Effector CD4-positive, alpha-beta T cell (primary cell): ENCODE measurements around the gene ARHGAP24.
"Not testable (repeated sequence)": the region's sequence is repeated elsewhere in the genome, so short reads cannot be mapped to it uniquely, and the experiment has no call there.

Experiments
- DNase-seq: peaks from one replicate; pipeline ENCODE4 v3.0.0-alpha.2; 2020

Gene ARHGAP24

DNA sequence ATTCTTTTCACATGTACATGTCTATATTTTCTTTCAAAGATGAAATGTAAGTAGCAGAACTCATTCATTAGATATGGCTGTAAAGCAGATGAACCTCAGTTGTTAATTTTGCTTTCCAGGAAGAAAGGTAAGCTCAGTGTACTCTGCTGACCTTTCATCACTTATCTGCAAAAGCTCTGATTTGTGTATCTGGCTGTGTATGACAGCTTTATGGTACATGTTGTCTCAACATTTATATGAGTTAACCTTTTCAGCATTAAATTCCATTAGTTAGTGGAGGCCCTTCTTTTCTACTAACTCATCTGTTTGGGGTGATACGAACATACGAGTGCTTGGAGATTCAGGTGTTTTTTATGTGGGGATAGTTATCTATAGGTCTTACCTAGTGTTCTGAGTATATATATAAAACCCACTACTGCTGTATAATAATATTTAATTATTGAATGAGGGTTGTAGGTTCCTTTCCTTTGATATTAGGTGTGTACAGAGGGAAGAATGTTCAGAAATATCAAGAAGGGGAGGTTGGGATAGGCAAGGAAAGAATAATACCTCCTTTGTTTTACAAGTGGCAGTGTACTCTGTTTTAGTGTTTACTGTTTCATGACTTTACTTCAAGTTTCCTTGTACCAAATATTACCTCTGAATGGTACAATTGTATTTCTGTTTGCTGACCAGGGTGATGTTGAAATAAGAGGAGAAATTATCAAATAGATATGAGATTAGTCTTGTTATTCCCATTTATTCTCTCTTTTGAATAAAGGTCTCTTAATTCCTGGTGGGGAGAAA, 395.5 kb downstream of the ARHGAP24 start:
- DNase-seq, result no peak

GRCh38 chr4:85873566-85873965, 398.6 kb downstream of the ARHGAP24 start:
- no peak for DNase-seq

DNA sequence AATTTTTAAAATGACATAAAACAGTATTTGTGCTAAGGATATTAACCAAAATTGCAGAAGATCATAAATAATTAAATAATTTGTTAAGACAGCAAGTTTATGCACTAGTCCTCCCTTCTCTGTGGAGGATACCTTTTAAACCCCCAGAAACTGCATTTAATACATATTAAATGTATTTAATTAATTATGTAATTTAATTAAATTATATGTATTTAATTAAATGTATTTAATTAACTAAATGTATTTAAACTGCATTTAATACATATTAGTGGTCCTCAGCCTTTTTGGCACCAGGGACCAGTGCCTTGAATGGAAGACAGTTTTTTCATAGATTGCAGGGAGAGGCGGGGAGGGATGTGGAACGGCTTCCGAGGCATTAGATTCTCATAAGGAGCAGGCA, 404.6 kb downstream of the ARHGAP24 start:
- DNase-seq, result no peak

- no peak for DNase-seq
These were observed 408.2 kb downstream of the ARHGAP24 start for GRCh38 chr4:85883180-85883579.

DNA sequence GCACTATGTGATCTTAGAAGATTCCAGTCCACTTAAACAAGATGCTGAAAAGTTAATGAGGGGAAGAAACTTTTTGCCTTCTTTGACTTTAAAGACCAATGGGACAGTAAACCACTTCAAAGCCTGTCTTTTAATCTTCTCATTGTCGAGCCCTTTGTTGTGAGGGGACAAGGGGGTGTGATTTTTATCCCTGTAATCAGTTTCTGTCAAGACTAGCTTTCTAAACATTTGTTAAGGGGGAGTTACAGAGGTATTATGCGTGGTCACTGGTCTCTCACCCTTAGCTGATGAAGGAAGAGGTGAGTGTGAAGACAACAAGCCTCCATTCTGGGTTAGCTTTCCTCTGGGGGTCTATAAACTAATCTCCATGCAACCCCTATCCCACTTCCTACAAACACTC, 409.3 kb downstream of the ARHGAP24 start:
- no peak for DNase-seq

DNA sequence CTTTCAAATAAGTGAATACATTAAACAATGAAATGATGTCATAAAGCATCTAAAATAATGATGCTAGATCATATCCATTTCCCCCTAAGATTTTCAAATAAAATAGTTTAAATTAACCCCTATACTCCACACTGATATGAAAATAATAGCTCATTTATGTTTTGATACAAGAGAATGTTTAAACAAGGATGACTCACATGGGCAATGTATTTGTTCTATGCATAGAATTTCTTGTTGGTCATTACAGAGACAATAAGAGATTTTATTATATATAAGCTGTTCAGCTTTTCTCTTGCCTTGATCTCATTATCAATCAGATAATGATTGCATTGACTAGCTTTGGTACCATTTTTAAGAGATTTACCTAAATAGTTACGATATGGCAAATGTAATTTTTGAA, 411.7 kb downstream of the ARHGAP24 start:
- DNase-seq, result no peak

DNA sequence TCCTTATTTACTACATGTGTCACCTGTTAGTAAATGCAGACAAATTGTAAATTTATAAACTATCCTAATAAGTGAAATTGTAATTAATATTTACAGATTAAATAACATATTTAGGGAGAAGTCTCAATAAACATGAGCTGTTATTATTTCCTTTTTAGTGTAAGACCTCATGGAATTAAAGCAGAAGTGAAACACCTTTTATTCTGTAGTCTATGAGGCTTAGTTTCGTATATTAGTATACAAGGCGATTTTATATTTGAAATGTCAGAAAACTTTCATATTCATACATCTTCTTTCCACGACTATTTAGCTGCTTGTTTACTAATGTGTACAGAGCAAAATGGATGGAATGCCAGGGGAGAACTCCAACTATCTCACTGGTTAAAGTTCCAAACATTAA, 414.4 kb downstream of the ARHGAP24 start:
- no peak for DNase-seq

DNA sequence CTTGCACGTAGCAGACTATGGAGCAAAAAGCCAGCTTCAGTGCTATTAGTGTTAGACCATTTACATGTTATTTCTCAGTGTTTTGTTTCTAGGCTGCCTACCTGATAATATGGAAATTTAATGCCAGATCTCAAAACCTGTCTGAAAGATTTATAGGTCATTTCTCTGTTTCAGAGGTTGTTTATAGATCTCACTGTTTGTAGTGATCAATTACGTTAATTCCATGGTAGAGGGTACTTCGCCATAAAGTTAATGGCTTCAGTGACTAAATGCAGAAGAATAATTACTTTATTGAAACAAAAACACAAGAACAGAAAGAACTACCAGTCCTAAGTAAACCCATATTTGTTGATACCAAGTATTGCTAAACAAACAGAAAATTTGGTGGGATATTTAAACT, 420.8 kb downstream of the ARHGAP24 start:
- no peak for DNase-seq

- DNase-seq, result no peak
These were observed 423.3 kb downstream of the ARHGAP24 start for GRCh38 chr4:85898231-85898630.

- DNase-seq, result no peak
These were observed 426.6 kb downstream of the ARHGAP24 start for GRCh38 chr4:85901500-85901899.

- DNase-seq, result not testable (repeated sequence)
These were observed 427.7 kb downstream of the ARHGAP24 start for GRCh38 chr4:85902647-85903046.

- DNase-seq, result no peak
These were observed 430.8 kb downstream of the ARHGAP24 start for GRCh38 chr4:85905761-85906160.

- no peak for DNase-seq
These were observed 432.1 kb downstream of the ARHGAP24 start for GRCh38 chr4:85907001-85907400.

- DNase-seq, result no peak
These were observed 434.9 kb downstream of the ARHGAP24 start for GRCh38 chr4:85909851-85910250.

- DNase-seq, result no peak
These were observed 436.0 kb downstream of the ARHGAP24 start for GRCh38 chr4:85910985-85911384.

DNA sequence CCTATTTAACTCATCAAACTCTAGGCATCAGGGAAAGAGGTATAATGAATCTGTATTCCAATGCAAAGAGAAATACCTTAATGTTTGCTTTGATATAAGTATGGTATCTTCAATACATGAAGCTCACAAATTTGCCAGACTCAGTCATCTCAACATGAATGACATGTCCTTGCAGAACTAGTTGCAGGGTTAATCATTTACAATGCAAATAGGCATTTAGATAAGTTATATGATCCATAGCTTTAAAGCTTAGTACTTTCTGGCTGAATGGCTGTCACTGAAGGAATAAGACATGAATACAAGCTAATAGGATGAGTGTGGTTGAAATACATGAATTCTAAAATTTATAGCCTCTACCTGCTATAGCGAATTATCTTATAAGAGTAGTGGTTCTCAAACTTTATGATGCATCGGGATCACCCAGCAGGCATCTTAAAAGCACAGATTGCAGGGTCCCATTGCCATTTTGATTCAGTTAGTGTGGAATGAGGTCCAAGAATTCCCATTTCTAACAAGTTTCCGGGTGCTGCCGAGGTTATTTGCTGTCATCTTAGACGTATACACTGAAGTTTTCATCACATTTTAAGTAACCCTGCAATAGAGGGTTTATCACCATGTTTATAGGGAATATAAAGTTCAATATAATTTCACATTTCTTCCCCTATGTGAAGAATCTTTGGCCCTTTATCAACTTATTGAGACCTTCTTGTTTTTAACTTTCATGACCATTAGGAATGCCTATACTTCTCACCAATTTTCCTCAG, 439.2 kb downstream of the ARHGAP24 start:
- DNase-seq, result no peak

DNA sequence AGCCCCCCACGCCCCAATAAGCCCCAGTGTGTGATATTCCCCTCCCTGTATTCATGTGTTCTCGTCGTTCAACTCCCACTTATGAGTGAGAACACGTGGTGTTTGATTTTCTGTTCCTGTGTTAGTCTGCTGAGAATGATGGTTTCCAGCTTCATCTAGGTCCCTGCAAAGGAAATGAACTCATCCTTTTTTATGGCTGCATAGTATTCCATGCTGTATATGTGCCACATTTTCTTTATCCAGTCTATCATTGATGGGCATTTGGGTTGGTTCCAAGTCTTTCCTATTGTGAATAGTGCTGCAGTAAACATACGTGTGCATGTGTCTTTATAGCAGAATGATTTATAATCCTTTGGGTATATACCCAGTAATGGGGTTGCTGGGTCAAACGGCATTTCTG, 440.6 kb downstream of the ARHGAP24 start:
- not testable (repeated sequence) for DNase-seq

GRCh38 chr4:85919200-85919887, 444.4 kb downstream of the ARHGAP24 start:
- DNase-seq, result no peak

DNA sequence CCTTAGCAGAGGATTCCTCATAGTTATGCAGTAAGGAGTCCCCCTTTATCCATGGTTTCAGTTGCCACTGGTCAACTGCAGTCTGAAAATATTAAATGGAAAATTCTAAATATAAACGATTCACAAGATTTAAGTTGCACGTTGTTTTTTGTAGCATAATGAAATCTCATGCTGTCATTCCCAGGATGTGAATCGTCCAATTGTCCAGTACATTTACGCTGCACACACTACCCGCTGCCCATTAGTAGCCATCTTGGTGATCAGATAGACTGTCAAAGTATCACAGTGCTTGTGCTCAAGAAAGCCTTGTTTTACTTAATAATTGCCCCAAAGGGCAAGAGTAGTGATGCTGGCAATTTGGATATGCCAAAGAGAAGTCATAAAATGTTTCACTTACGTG, 450.1 kb downstream of the ARHGAP24 start:
- DNase-seq, result no peak

DNA sequence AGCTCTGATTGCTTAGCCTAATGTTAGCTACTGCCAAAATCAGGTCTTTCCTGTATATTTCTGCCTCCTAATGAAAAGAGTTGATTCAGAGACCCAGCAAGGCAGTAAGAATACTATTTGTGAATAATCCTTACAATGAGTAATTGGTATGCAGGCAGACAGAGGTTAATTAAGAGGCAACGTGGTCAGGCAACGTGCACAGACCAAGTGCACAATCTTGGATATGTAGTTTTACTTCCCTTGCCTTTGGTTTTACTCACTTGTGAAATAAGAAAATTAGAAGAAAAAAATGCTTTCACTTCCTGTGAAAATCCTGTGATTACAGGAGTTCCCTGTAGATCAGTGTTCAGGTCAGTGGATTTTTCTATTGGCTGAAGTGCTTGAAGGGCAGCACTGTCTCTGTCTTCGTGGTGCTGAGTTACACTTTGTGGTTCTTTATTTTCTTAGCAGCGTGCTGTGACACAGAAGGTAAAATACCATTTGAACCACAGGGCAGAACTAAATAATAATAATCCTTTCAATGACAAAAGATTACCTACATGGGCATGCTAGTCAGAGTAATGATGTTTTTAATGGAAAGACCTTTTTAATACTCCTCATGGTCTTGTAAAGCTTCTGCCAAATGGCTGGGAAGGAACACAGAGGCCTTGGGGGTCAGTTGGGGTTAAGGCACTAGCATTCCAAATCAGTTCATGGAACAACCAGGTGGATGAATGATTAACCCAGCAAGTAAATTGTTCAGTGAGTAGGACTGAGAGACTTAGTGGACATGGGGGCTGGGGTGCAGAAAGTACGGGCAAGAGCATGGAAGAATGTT, 454.0 kb downstream of the ARHGAP24 start:
- DNase-seq, result no peak

- no peak for DNase-seq
These were observed 455.2 kb downstream of the ARHGAP24 start for GRCh38 chr4:85929961-85930665.
